ENCODE results near the gene HIRIP3. TPM values are rescaled to one million over a fixed set of nuclear protein-coding genes. Genes with fewer than 3 reads are reported as not detected.

The HIRIP3 gene
- total RNA-seq, 1 donor from 2014 or later, result 4.7 TPM

DNA sequence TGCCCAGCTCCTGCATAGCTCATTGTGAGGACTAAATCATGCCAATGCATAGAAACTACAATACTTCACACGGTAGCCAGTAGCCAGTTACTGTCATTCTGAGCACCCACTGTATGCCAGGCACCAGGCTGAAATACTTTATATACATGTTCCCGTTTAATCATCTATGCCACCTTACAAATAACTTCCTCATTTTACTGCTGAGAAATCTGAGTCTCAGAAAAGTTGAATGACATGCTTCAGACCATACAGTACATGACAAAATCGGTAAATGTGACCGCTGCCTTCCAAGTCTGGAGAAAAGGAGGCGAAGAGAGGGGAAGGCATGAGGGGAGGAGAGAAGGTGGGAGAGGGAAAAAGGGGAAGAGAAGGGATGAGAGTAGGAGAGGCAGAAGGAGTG, 44.8 kb upstream of the HIRIP3 start:
- no peak overlapping the region for H3K9ac ChIP-seq
- H3K27ac ChIP-seq, result no peak overlapping the region
- H4K20me1 ChIP-seq (ENCODE audit: low read depth), result no peaks in the 10 kb centered on the region
- peaks cover 39% of the 10 kb centered on the region for H3K27me3 ChIP-seq
- Mint-ChIP-seq H3K9me3 (peaks cover 2% of the 10 kb centered on the region), H3K27ac (no peak overlapping the region), H3K36me3 (no peaks in the 10 kb centered on the region), H3K4me3 (no peak overlapping the region), H3K27me3 (ENCODE audit: insufficient read depth, low read depth) (peaks cover 9% of the 10 kb centered on the region), H3K4me1 (no peaks in the 10 kb centered on the region)
- no peaks in the 10 kb centered on the region for H3F3A ChIP-seq (ENCODE audit: low read depth)
- H3K36me3 ChIP-seq, result no peaks in the 10 kb centered on the region
- no peak overlapping the region for H3K4me3 ChIP-seq
- no peak overlapping the region for H2AFZ ChIP-seq (replicated peaks)
- no peaks in the 10 kb centered on the region for H3K9me3 ChIP-seq (ENCODE audit: low read depth)
- no peaks in the 10 kb centered on the region for H3K79me2 ChIP-seq (ENCODE audit: low read depth)
- DNase-seq (ENCODE audit: low spot score), result no peak
- no peak overlapping the region for H3K4me2 ChIP-seq
- H3K4me1 ChIP-seq, result no peaks in the 10 kb centered on the region
- TF ChIP-seq EZH2phosphoT487 (IDR thresholded peaks at IDR 0.05), result no peak
- TF ChIP-seq EZH2 (IDR thresholded peaks at IDR 0.05), result no peak
- TF ChIP-seq, protein P1, sequence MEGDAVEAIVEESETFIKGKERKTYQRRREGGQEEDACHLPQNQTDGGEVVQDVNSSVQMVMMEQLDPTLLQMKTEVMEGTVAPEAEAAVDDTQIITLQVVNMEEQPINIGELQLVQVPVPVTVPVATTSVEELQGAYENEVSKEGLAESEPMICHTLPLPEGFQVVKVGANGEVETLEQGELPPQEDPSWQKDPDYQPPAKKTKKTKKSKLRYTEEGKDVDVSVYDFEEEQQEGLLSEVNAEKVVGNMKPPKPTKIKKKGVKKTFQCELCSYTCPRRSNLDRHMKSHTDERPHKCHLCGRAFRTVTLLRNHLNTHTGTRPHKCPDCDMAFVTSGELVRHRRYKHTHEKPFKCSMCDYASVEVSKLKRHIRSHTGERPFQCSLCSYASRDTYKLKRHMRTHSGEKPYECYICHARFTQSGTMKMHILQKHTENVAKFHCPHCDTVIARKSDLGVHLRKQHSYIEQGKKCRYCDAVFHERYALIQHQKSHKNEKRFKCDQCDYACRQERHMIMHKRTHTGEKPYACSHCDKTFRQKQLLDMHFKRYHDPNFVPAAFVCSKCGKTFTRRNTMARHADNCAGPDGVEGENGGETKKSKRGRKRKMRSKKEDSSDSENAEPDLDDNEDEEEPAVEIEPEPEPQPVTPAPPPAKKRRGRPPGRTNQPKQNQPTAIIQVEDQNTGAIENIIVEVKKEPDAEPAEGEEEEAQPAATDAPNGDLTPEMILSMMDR (IDR thresholded peaks at IDR 0.05), result no peak

DNA sequence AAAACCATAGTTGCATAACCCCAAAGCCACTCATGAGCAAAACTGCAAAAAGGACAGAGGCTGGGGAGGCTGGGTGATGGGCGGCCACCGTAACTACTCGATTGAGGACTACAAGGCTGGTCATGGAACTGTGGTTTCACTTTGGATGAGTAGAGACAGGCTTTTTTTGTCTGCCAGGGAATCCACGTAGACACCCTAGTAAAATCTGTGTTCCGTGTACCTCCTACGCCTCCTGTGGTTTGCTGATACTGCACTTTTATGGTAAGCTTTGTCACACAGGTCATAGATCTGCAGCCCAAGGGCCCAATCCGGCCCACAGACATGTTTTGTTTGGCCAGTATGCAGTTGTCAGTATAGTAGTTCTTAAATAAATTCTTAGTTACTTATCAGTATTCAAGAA, 37.9 kb upstream of the HIRIP3 start:
- Histone ChIP-seq H3F3A (ENCODE audit: low read depth) (peaks cover 18% of the 10 kb centered on the region), H3K36me3 (no peaks in the 10 kb centered on the region), H3K27me3 (peaks cover 46% of the 10 kb centered on the region), H3K79me2 (ENCODE audit: low read depth) (no peaks in the 10 kb centered on the region), H3K4me2 (no peak overlapping the region), H3K27ac (no peak overlapping the region), H3K9ac (no peak overlapping the region), H2AFZ (replicated peaks) (no peak overlapping the region), H3K4me1 (peaks cover 16% of the 10 kb centered on the region), H4K20me1 (ENCODE audit: low read depth) (peaks cover 21% of the 10 kb centered on the region), H3K4me3 (no peak overlapping the region), H3K9me3 (ENCODE audit: low read depth) (no peaks in the 10 kb centered on the region)
- Mint-ChIP-seq H3K36me3 (no peaks in the 10 kb centered on the region), H3K9me3 (peaks cover 2% of the 10 kb centered on the region), H3K27ac (no peak overlapping the region), H3K27me3 (ENCODE audit: insufficient read depth, low read depth) (peaks cover 12% of the 10 kb centered on the region), H3K4me1 (peaks cover 27% of the 10 kb centered on the region), H3K4me3 (no peak overlapping the region)
- TF ChIP-seq EZH2 (IDR thresholded peaks at IDR 0.05), result no peak
- TF ChIP-seq EZH2phosphoT487 (IDR thresholded peaks at IDR 0.05), result no peak
- TF ChIP-seq, protein P1 (IDR thresholded peaks at IDR 0.05), result no peak
- no peak for DNase-seq (ENCODE audit: low spot score)

DNA sequence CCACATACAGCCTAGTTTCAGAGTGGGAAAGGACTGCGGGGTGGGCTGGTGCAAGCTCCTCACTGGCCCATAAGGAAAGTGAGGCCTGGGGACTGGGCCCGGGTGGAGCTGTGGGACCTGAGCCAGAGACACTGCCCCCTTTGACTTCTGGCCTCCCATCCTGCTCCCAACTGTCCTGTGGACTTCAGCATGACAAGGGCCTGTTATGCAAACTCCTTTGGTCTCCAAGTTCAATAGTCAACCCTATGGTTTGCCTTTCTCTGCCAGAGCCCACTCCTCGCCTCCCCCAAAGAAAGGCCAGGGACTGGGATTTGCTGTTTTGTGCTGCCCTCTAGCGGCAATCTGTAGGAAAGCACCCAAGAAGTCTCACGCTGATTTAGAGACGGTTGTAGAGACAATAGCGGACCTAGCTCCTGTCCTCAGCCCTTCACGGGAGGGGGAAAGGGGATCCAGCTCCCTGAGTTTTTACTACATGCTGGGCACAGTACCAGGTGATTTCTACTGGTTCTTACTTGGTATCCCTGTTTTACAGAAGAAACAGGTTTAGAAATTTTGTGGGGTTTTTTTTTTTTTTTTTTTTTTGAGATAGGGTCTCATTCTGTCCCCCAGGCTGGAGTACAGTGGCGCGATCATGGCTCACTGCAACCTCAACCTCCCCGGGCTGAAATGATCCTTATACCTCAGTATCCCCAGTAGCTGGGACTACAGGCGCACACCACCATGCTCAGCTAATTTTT, 36.8 kb upstream of the HIRIP3 start:
- Histone ChIP-seq H2AFZ (replicated peaks) (no peak overlapping the region), H3K36me3 (no peaks in the 10 kb centered on the region), H3K79me2 (ENCODE audit: low read depth) (no peaks in the 10 kb centered on the region), H3K4me1 (peaks cover 21% of the 10 kb centered on the region), H3K4me3 (no peak overlapping the region), H3K27me3 (peaks cover 46% of the 10 kb centered on the region), H3K4me2 (peak overlapping the region; percentile 100), H3F3A (ENCODE audit: low read depth) (peaks cover 18% of the 10 kb centered on the region), H4K20me1 (ENCODE audit: low read depth) (peaks cover 31% of the 10 kb centered on the region), H3K9me3 (ENCODE audit: low read depth) (no peaks in the 10 kb centered on the region), H3K27ac (no peak overlapping the region), H3K9ac (no peak overlapping the region)
- H3K27me3 Mint-ChIP-seq (ENCODE audit: insufficient read depth, low read depth), result peaks cover 14% of the 10 kb centered on the region
- TF ChIP-seq, protein P1 (IDR thresholded peaks at IDR 0.05), result peak; percentile 91
- TF ChIP-seq EZH2 (IDR thresholded peaks at IDR 0.05), result no peak
- peak; percentile 27 for TF ChIP-seq EZH2phosphoT487 (IDR thresholded peaks at IDR 0.05)
- peak; percentile 83 for DNase-seq (ENCODE audit: low spot score)
- H3K27ac Mint-ChIP-seq, result peak overlapping the region; percentile 66
- H3K9me3 Mint-ChIP-seq, result peaks cover 2% of the 10 kb centered on the region
- no peaks in the 10 kb centered on the region for H3K36me3 Mint-ChIP-seq
- H3K4me3 Mint-ChIP-seq, result peak overlapping the region; percentile 83
- H3K4me1 Mint-ChIP-seq, result peaks cover 37% of the 10 kb centered on the region
